ENCODE data around the gene TECR.
A peak's percentile ranks its signal among the peaks of the same experiment; 100 is the strongest.
"Not testable (repeated sequence)": the region's sequence is repeated elsewhere in the genome, so short reads cannot be mapped to it uniquely, and the experiment has no call there.

TECR gene

DNA sequence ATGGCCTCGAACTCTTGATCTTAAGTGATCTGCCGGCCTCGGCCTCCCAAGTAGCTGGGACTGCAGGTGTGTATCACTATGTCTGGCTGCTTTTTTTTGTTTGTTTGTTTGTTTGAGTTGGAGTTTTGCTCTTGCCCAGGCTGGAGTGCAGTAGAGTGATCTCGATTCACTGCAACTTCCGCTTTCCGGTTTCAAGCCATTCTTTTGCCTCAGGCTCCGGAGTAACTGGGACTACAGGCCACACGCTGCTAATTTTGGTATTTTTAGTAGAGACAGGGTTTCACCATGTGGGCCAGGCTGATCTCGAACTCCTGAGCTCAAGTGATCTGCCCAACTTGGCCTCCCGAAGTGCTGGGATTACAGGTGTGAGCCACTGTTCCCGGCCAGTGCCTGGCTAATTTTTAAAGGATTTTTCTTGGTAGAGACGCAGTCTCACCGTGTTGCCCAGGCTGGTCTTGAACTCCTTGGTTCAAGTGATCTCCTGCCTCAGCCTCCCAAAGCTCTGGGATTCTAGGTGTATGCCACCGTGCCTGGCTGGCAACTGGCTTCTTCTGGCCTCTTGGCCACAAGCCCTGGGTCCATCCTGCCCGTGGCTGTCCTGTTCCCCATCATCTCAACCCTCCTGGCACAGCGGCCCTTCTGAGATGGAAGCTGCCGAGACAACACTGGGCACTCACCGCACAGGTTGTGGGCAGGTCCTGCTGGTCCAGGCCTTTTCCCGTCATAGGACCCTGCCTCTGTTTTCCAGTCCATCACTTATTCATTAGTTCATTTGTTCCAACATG lies 11.5 kb downstream of the TECR start:
- no peak for DNase-seq

- not testable (repeated sequence) for DNase-seq
These were observed 12.6 kb downstream of the TECR start for GRCh38 chr19:14541979-14542378.

DNA sequence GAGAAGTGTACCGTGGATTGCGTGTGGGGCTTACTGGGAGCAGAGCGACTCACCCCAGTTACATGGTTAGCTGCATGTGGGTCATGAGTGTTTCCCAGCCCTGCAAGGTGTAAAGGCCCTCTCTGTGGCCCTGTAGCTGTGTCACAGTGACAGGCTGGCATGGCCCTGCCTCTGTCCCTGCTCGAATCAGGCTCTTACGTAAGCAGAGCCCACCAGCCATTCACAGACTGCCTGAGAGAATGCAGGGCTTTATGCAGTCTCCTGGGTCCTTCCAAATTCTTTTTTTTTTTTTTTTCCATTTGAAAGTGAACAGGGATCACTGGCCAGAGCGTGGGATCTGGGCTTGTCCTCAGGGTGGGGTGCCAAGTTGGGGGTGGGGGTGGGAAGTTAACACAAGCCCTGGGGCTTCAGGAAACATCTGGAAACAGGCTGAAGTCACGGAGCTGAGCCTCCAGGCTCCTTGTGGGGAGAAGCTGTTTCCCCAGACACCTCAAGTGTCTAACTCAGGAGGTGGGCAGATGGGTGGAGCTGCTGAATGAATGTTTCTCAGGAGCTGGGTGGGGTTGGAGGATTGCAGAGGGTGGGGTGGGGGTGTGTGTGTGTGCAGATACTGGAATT lies 13.4 kb downstream of the TECR start:
- no peak for DNase-seq

DNA sequence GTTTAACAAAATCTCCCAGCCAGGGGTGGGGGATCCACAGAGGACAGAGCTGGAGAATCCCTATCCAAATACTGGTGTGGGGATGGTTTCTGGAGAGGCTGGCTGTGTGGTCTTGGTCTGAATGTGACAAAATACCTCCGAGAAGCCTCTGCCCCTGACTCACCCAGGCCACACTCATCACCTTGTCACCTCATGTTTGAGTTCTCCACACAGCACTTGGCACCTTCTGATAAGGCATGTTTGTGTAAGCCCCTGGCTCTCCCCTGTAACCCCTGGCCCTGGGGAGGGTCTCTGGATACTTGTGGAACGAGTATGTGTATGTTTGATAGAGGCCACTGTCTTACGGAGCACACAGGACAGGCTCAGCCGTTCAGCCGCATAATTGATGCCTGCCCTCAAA lies 14.7 kb downstream of the TECR start:
- no peak for DNase-seq

DNA sequence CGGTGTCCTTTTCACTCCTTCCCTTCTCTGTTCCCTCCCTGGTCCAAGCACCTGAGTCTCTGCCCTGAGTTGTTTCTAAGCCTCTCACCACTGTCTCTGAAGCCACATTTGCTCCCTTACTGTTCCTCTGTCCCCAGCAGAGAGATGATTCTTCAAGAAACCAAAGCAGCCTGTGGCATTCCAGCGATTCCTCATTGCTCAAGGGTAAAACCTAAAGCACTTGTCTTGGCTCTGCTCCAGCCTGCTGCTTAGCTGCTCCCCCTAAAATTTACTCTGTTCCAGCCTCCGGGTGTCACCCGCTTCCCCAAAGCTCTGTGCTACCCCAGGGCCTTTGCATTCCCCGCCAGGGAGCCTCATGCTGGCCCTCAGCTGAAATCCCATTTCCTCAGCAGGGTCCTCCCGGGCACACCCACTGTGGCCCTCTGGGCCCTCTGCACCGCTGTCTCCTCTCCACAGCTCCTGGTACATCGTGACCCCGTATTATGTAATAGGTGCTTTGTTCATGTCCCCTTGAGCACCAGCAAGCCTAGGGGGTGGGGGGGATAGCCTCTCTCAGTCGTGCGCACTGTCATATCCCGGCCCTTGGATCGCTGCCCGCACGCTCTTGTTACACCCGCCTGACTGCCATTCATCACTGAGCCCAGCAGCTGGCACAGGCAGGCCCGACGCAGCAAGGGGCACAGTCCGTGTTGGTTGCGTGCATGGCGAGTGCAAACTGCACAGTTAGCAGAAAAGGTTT lies 15.8 kb downstream of the TECR start:
- no peak for DNase-seq

DNA sequence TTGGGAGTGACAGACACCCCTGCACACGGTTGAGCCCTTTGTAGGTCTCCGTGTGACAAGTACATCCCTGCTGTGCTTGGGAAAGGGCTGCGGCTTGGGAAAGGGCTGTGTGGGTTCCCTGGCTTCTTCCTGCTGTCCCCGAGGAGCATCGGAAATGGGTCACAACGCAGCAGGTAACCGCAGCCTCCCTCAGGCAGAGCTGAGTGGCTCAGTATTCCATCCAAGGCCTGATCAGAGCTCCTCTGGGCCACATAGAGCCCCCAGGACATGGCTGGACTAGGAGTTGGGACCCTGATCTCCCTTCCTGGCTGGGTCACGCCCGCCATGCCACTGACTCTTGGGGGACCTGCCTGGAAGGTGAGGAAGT lies 16.3 kb downstream of the TECR start:
- no peak for DNase-seq

GRCh38 chr19:14550201-14550754 lies 20.9 kb downstream of the TECR start:
- DNase-seq, result no peak

- peak; percentile 76 to 82 for DNase-seq
These were observed 22.0 kb downstream of the TECR start for GRCh38 chr19:14551134-14552005.

- not testable (repeated sequence) for DNase-seq
These were observed 22.6 kb downstream of the TECR start for GRCh38 chr19:14552006-14552360.

DNA sequence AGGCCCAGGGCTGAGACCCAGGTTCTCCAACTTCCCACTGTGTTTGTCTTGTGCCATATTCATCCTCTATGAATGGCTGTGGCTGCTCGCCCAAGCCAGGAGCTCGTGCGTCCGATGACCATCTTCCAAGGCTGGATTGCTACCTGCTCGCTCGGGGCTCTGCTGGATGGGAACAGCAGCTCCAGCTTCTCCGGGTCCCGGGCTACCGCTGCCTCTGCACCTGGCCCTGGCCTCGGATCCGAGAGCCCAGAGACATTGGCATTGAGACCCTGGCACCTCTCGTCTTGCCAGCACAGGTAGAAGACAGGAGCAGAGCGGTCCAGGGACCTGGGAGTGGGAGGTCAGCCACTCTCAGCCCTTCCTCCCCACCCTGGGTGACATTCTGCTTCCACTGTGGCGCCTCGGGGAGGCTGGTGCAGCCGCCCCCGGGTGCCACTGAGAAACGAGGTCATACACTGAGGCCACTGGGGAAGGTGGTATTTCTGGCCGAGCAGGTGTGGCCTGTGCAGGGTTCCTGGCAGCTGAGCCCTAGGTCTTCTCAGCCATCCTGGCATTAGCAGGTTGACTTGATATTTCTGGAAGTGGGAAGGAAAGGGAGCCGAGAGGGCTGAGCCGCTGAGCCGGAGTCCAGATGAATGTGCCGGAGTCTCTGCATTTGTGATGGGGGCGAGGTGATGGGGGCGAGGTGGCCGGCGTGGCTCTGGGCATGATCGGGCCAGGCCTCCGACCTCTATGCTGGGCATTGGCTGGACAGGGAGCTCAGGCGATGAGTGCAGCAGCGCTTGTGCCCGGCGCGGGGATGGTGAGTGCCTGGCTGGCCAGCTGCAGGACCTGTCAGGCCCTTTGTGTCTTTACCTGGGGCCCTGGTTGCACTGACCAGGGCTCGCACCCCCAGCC lies 23.9 kb downstream of the TECR start:
- DNase-seq, result no peak

DNA sequence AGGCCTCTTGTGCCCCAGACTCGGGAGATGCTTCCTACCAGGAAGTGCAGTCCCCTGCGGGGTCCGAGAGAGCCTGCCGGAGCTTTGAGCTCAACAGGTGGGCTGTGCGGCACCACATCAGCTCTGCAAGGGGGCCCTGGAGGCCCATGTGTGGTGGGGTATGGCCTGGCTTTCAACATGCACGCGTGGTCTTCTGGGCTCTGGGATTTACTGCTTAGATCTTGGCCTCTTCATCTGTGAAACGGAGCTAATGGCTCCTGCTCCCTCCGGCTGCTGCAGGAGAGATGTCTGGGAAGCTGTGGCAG lies 24.5 kb downstream of the TECR start:
- no peak for DNase-seq

- no peak for DNase-seq
These were observed 25.0 kb downstream of the TECR start for GRCh38 chr19:14554382-14554812.

GRCh38 chr19:14555918-14556661 lies 26.7 kb downstream of the TECR start:
- DNase-seq, result no peak

GRCh38 chr19:14556662-14557188 lies 27.3 kb downstream of the TECR start:
- DNase-seq, result peak; percentile 78 to 85

GRCh38 chr19:14558370-14559066 lies 29.1 kb downstream of the TECR start:
- no peak for DNase-seq

- DNase-seq, result no peak
These were observed 30.8 kb downstream of the TECR start for GRCh38 chr19:14559916-14560775.

DNA sequence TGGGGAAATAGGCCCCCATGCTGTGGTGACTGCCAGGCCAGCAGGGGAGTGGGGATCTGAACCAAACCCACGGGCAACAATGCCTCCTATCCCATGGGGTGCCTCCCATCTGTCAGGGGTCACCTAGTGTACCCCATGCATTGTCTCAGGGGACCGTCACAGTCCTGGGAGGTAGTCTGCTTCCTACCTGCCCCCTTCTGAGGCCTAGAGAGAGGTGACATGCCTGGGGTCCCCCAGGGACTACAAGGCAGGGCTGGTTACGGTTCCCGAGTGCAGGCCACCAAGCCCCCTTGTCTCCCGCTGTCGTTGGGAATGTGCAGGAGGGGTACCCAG lies 31.3 kb downstream of the TECR start:
- no peak for DNase-seq

GRCh38 chr19:14561249-14561648 lies 31.9 kb downstream of the TECR start:
- DNase-seq, result no peak

GRCh38 chr19:14561847-14562351 lies 32.5 kb downstream of the TECR start:
- DNase-seq, result no peak

All from activated T-cell treated with anti-CD3 and anti-CD28 coated beads, Interleukin-2, amount 50 U/mL, for 48 hours (primary cell).